ENCODE results near the gene CECR2. TPM values are rescaled to one million over a fixed set of nuclear protein-coding genes. Genes with fewer than 3 reads are reported as not detected.

The CECR2 gene
- total and polyA plus RNA-seq, 7 experiments from 2014 or later, result 0.08 to 0.37 (median 0.15) TPM; not detected in 4

- no peak for ATAC-seq
- no peaks in the 10 kb centered on the region for H3K4me1 ChIP-seq (ENCODE audit: control insufficient read depth in 2 of 2, insufficient read depth in 2 of 2, low read length in 2 of 2)
- H3K9me3 Mint-ChIP-seq, result no peaks in the 10 kb centered on the region
Measured at GRCh38 chr22:17334983-17335382, 34.3 kb upstream of the CECR2 start.

GRCh38 chr22:17336061-17336460, 33.2 kb upstream of the CECR2 start:
- Mint-ChIP-seq H3K4me1 (peaks cover 0 to under 1% (median 0%) of the 10 kb centered on the region in 7 donors), H3K27me3 (peaks cover 0 to 19% (median 5%) of the 10 kb centered on the region in 5 donors), H3K9me3 (no peaks in the 10 kb centered on the region), H3K36me3 (no peaks in the 10 kb centered on the region), H3K27ac (no peak overlapping the region), H3K4me3 (no peak overlapping the region)
- H3K27me3 ChIP-seq (ENCODE audit: control insufficient read depth in 2 of 2, insufficient read depth in 2 of 2, low read length in 2 of 2), result no peaks in the 10 kb centered on the region
- no peak overlapping the region for H3K4me3 ChIP-seq (ENCODE audit: low read length)
- no peaks in the 10 kb centered on the region for H3K4me1 ChIP-seq (ENCODE audit: control insufficient read depth in 2 of 2, insufficient read depth in 2 of 2, low read length in 2 of 2)
- ATAC-seq (no peak), DNase-seq (no peak)
- no peak overlapping the region for H3K27ac ChIP-seq (ENCODE audit: low read depth, low read length)
- CTCF ChIA-PET, result no interaction called here
- no peaks in the 10 kb centered on the region for H3K9me3 ChIP-seq (ENCODE audit: control insufficient read depth in 2 of 3, low read length in 3 of 3)
- POLR2A ChIA-PET, result no interaction called here
- intact Hi-C loops (cut with micrococcal nuclease), result no loop called here
- no peaks in the 10 kb centered on the region for H3K36me3 ChIP-seq (ENCODE audit: control insufficient read depth in 2 of 3, insufficient read depth in 3 of 3, low read length in 3 of 3)

More at GRCh38 chr22:17334983-17335382, 34.3 kb upstream of the CECR2 start:
- Mint-ChIP-seq H3K27me3 (peaks cover 0 to 19% (median 5%) of the 10 kb centered on the region in 5 donors), H3K4me3 (no peak overlapping the region), H3K27ac (peak overlapping the region in 1 of 9 donors; percentile 14), H3K36me3 (no peaks in the 10 kb centered on the region), H3K4me1 (no peaks in the 10 kb centered on the region)
- Histone ChIP-seq H3K36me3 (ENCODE audit: control insufficient read depth in 2 of 3, insufficient read depth in 3 of 3, low read length in 3 of 3) (no peaks in the 10 kb centered on the region), H3K9me3 (ENCODE audit: control insufficient read depth in 2 of 3, low read length in 3 of 3) (no peaks in the 10 kb centered on the region), H3K27ac (ENCODE audit: low read depth, low read length) (no peak overlapping the region), H3K4me3 (ENCODE audit: low read length) (no peak overlapping the region), H3K27me3 (ENCODE audit: control insufficient read depth in 2 of 2, insufficient read depth in 2 of 2, low read length in 2 of 2) (no peaks in the 10 kb centered on the region)
- ChIA-PET POLR2A (no interaction called here), CTCF (interaction anchor here (0.6 kb wide), 1 partner anchor 257 kb away, joined by 3 read pairs; no protein-coding TSS in a partner anchor)
- no peak for DNase-seq
- intact Hi-C loops (cut with micrococcal nuclease), result no loop called here

DNA sequence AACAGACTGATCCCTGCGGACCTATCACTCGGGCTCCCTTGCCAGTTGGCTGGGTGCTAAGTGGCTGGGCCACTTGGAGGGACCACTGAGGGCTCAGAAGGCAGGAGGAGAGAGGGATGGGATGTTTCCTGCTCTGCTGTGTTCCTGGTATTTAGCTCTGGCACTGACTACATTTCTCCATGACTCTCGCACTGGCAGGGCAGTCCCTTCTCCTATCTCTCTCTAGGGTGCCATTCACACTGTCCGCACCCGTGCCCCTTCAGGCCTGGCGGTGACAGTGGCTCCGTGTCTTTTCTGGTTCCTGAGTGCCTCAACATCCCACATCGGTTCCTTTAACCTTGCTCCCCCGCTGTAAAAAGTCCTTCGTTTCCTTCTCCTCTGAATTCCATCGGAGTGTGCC, 31.6 kb upstream of the CECR2 start:
- Histone ChIP-seq H3K9me3 (ENCODE audit: control insufficient read depth in 2 of 3, low read length in 3 of 3) (no peaks in the 10 kb centered on the region), H3K4me1 (ENCODE audit: control insufficient read depth in 2 of 2, insufficient read depth in 2 of 2, low read length in 2 of 2) (no peaks in the 10 kb centered on the region), H3K27ac (ENCODE audit: low read depth, low read length) (no peak overlapping the region), H3K4me3 (ENCODE audit: low read length) (no peak overlapping the region), H3K27me3 (ENCODE audit: control insufficient read depth in 2 of 2, insufficient read depth in 2 of 2, low read length in 2 of 2) (no peaks in the 10 kb centered on the region), H3K36me3 (ENCODE audit: control insufficient read depth in 2 of 3, insufficient read depth in 3 of 3, low read length in 3 of 3) (no peaks in the 10 kb centered on the region)
- Mint-ChIP-seq H3K27me3 (peaks cover 0 to 19% (median 5%) of the 10 kb centered on the region in 5 donors), H3K4me1 (peaks cover 0 to 1% (median 0%) of the 10 kb centered on the region in 7 donors), H3K4me3 (no peak overlapping the region), H3K9me3 (no peaks in the 10 kb centered on the region), H3K27ac (no peak overlapping the region), H3K36me3 (no peaks in the 10 kb centered on the region)
- ChIA-PET CTCF (interaction anchor here (0.6 kb wide), 1 partner anchor 15 kb away, joined by 3 read pairs; no protein-coding TSS in a partner anchor), POLR2A (interaction anchor here (0.7 kb wide), 1 partner anchor 31 kb away, joined by 3 read pairs; no protein-coding TSS in a partner anchor)
- DNase-seq (no peak), ATAC-seq (no peak)
- intact Hi-C loops (cut with micrococcal nuclease), result no loop called here

GRCh38 chr22:17339095-17339693, 30.1 kb upstream of the CECR2 start:
- H3K9me3 Mint-ChIP-seq, result no peaks in the 10 kb centered on the region
- no peaks in the 10 kb centered on the region for H3K36me3 ChIP-seq (ENCODE audit: control insufficient read depth in 2 of 3, insufficient read depth in 3 of 3, low read length in 3 of 3)
- H3K4me1 Mint-ChIP-seq, result peaks cover 0 to 1% (median 0%) of the 10 kb centered on the region in 7 donors
- H3K27me3 Mint-ChIP-seq, result peaks cover 0 to 19% (median 5%) of the 10 kb centered on the region in 5 donors
- no peak overlapping the region for H3K4me3 ChIP-seq (ENCODE audit: low read length)
- ATAC-seq, result no peak
- POLR2A ChIA-PET, result no interaction called here
- no peak overlapping the region for H3K27ac ChIP-seq (ENCODE audit: low read depth, low read length)
- no peaks in the 10 kb centered on the region for H3K36me3 Mint-ChIP-seq
- no peak overlapping the region for H3K4me3 Mint-ChIP-seq
- no peak overlapping the region for H3K27ac Mint-ChIP-seq
- H3K4me1 ChIP-seq (ENCODE audit: control insufficient read depth in 2 of 2, insufficient read depth in 2 of 2, low read length in 2 of 2), result no peaks in the 10 kb centered on the region
- H3K9me3 ChIP-seq (ENCODE audit: control insufficient read depth in 2 of 3, low read length in 3 of 3), result no peaks in the 10 kb centered on the region
- CTCF ChIA-PET, result interaction anchor here (0.5 kb wide), 1 partner anchor 82 kb away, joined by 3 read pairs; no protein-coding TSS in a partner anchor
- intact Hi-C loops (cut with micrococcal nuclease), result no loop called here
- no peak for DNase-seq
- no peaks in the 10 kb centered on the region for H3K27me3 ChIP-seq (ENCODE audit: control insufficient read depth in 2 of 2, insufficient read depth in 2 of 2, low read length in 2 of 2)

DNA sequence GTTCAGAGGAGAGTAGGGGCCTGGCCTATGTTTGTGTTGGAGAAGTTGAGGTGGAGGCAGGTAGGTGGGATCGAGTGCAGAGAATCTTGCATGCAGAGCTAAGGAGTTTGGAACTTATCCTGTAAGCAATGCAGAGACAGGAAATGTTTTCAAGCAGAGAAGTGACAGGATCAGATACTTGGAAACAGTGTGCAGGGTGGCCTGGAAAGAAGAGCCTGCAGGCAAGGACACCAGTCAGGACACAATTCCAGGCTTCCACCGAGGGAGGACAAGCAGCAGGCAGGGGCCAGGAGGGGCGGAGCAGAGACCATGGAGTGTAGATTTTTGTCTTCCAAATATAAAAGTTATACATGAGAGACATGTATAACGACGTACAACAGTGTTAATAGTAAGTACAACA, 26.9 kb upstream of the CECR2 start:
- no peak overlapping the region for H3K27ac ChIP-seq (ENCODE audit: low read depth, low read length)
- Mint-ChIP-seq H3K4me1 (peaks cover 0 to 1% (median 0%) of the 10 kb centered on the region in 7 donors), H3K27me3 (peaks cover 0 to 15% (median 5%) of the 10 kb centered on the region in 5 donors), H3K9me3 (no peaks in the 10 kb centered on the region), H3K4me3 (no peak overlapping the region), H3K36me3 (no peaks in the 10 kb centered on the region), H3K27ac (peak overlapping the region in 1 of 9 donors; percentile 3)
- ChIA-PET CTCF (no interaction called here), POLR2A (no interaction called here)
- no peak for ATAC-seq
- no peaks in the 10 kb centered on the region for H3K36me3 ChIP-seq (ENCODE audit: control insufficient read depth in 2 of 3, insufficient read depth in 3 of 3, low read length in 3 of 3)
- H3K9me3 ChIP-seq (ENCODE audit: control insufficient read depth in 2 of 3, low read length in 3 of 3), result no peaks in the 10 kb centered on the region
- intact Hi-C loops (cut with micrococcal nuclease), result no loop called here
- no peaks in the 10 kb centered on the region for H3K27me3 ChIP-seq (ENCODE audit: control insufficient read depth in 2 of 2, insufficient read depth in 2 of 2, low read length in 2 of 2)
- H3K4me1 ChIP-seq (ENCODE audit: control insufficient read depth in 2 of 2, insufficient read depth in 2 of 2, low read length in 2 of 2), result no peaks in the 10 kb centered on the region
- no peak for DNase-seq
- no peak overlapping the region for H3K4me3 ChIP-seq (ENCODE audit: low read length)

DNA sequence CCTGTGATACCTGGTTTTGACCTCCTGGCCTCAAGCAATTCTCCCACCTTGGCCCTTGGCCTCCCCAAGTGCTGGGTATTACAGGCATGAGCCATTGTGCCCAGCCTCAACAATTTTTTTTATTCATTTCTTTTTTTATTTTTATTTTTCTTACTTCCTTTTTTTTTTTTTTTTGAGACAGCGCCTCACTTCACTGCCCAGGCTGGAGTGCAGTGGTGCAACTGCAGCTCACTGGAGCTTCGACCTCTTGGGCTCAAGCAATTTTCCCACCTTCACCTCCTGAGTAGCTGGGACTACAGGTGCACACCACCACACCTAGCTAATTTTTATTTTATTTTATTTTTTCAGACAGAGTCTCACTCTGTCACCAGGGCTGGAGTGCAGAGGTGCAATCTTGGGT, 25.5 kb upstream of the CECR2 start:
- Histone ChIP-seq H3K36me3 (ENCODE audit: control insufficient read depth in 2 of 3, insufficient read depth in 3 of 3, low read length in 3 of 3) (no peaks in the 10 kb centered on the region), H3K27me3 (ENCODE audit: control insufficient read depth in 2 of 2, insufficient read depth in 2 of 2, low read length in 2 of 2) (no peaks in the 10 kb centered on the region), H3K27ac (ENCODE audit: low read depth, low read length) (no peak overlapping the region), H3K9me3 (ENCODE audit: control insufficient read depth in 2 of 3, low read length in 3 of 3) (no peaks in the 10 kb centered on the region), H3K4me3 (ENCODE audit: low read length) (no peak overlapping the region), H3K4me1 (ENCODE audit: control insufficient read depth in 2 of 2, insufficient read depth in 2 of 2, low read length in 2 of 2) (no peaks in the 10 kb centered on the region)
- DNase-seq, result no peak
- POLR2A ChIA-PET, result no interaction called here
- Mint-ChIP-seq H3K27ac (no peak overlapping the region), H3K4me1 (peaks cover 0 to 1% (median under 1%) of the 10 kb centered on the region in 7 donors), H3K27me3 (peaks cover 0 to 7% (median 0%) of the 10 kb centered on the region in 5 donors), H3K9me3 (no peaks in the 10 kb centered on the region), H3K36me3 (no peaks in the 10 kb centered on the region), H3K4me3 (no peak overlapping the region)
- CTCF ChIA-PET, result no interaction called here
- ATAC-seq, result no peak
- intact Hi-C loops (cut with micrococcal nuclease), result no loop called here

DNA sequence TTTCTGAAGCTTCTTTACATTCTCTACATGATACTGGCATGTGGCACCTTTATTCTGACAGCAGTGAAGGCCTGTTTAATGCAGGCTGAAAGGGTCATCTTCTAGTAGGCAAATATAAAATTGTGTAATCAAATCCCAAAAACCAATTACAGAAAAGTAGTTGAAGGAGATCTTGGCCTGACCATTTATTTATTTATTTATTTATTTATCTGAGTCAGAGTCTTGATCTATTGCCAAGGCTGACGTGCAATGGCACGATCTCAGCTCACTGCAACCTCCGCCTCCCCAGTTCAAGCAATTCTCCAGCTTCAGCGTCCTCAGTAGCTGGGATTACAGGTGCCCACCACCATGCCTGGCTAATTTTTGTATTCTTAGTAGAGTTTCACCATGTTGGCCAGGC, 22.7 kb upstream of the CECR2 start:
- ATAC-seq, result no peak
- Mint-ChIP-seq H3K27me3 (peaks cover 0 to 15% (median 8%) of the 10 kb centered on the region in 5 donors), H3K4me3 (no peak overlapping the region), H3K27ac (no peak overlapping the region), H3K9me3 (no peaks in the 10 kb centered on the region), H3K36me3 (no peaks in the 10 kb centered on the region), H3K4me1 (peaks cover 0 to 8% (median 7%) of the 10 kb centered on the region in 7 donors)
- Histone ChIP-seq H3K36me3 (ENCODE audit: control insufficient read depth in 2 of 3, insufficient read depth in 3 of 3, low read length in 3 of 3) (no peaks in the 10 kb centered on the region), H3K4me1 (ENCODE audit: control insufficient read depth in 2 of 2, insufficient read depth in 2 of 2, low read length in 2 of 2) (no peaks in the 10 kb centered on the region), H3K4me3 (ENCODE audit: low read length) (no peak overlapping the region), H3K9me3 (ENCODE audit: control insufficient read depth in 2 of 3, low read length in 3 of 3) (no peaks in the 10 kb centered on the region), H3K27ac (ENCODE audit: low read depth, low read length) (no peak overlapping the region), H3K27me3 (ENCODE audit: control insufficient read depth in 2 of 2, insufficient read depth in 2 of 2, low read length in 2 of 2) (no peaks in the 10 kb centered on the region)
- no peak for DNase-seq
- ChIA-PET POLR2A (no interaction called here), CTCF (interaction anchor here (0.7 kb wide), 1 partner anchor 37 kb away, joined by 3 read pairs; no protein-coding TSS in a partner anchor)
- intact Hi-C loops (cut with micrococcal nuclease), result no loop called here

Measured in naive thymus-derived CD4-positive, alpha-beta T cell (primary cell).